Measurements from ENCODE around the gene SLC22A12.

Gene SLC22A12

GRCh38 chr11:64605656-64606585 is 14.9 kb downstream of the SLC22A12 start:
- no peak for DNase-seq

GRCh38 chr11:64606796-64607380 is 15.9 kb downstream of the SLC22A12 start:
- no peak for DNase-seq

DNA sequence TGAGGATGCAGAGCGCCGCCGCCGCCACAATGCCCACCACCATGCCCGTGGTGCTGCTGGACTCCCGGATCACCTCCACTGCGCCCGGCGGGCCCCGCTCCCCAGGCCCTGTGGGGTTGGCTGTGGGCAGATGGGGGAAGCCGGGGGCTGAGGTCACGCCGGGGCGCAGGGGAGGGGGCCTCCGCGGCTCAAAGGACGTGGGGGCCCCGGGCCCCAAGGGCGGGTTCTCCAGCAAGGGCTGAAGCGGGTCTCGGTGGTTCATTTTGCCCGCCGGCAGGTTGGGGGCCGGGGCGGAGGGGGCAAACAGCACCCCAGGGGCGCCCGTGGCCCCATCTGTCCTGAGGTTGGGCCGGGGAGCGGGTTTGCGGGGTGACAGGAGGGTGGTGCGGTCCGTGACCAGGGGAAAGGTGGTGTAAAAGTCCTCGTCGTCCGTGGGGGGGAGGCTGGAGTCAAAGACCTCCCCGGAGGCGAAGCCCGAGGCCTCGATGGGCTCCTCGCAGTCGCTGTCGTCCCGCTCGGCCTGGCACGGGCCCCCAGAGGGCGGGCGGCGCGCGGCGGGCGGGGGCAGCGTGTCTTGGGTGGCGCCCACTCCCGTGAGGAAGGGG is 16.5 kb downstream of the SLC22A12 start:
- DNase-seq = no peak

DNA sequence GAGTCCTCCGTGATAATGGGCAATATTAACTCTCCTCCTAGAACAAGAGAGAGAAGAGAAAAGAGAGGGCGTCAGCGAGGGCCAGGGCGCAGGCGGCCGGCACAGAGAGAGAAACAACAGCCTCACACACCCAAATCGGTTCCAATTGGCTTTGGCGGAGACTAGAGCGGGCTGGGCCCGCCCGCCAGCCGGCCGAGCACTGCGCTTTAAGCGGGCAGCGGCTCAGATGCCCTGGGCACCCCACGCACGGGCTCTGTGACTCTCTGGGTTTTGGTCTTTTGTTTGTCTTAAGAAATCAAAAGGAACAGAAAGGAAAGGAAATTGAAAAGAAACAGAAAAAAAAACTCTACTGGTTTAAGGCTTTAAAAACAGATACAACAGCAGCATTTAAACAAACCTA is 17.0 kb downstream of the SLC22A12 start:
- DNase-seq = no peak

GRCh38 chr11:64608636-64609035 is 17.6 kb downstream of the SLC22A12 start:
- DNase-seq = no peak

GRCh38 chr11:64609436-64610047 is 18.5 kb downstream of the SLC22A12 start:
- DNase-seq = peak; percentile 74

DNA sequence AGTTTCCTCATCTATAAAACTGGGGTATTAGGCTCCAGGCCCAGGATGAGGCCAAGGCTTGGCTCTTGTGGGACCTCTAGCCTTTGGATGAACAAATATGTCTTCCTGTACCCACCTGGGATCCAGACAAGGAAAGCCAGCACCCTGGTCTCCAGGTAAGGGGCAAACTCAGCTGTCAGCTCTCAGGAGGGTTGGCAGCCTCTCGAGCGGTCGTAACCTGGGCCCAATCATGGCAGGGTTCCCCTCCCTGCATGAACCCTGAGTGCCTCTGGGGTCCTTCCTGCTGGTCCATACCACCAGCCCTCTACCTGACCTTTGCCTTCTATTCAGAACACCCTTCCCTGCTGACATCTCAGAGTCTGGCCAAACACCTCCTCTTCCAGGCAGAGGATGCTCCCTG is 19.6 kb downstream of the SLC22A12 start:
- DNase-seq = no peak

GRCh38 chr11:64611176-64611575 is 20.2 kb downstream of the SLC22A12 start:
- no peak for DNase-seq

- DNase-seq = peak; percentile 25
Measured at GRCh38 chr11:64611869-64612646, 21.0 kb downstream of the SLC22A12 start.

GRCh38 chr11:64613648-64614047 is 22.6 kb downstream of the SLC22A12 start:
- no peak for DNase-seq

DNA sequence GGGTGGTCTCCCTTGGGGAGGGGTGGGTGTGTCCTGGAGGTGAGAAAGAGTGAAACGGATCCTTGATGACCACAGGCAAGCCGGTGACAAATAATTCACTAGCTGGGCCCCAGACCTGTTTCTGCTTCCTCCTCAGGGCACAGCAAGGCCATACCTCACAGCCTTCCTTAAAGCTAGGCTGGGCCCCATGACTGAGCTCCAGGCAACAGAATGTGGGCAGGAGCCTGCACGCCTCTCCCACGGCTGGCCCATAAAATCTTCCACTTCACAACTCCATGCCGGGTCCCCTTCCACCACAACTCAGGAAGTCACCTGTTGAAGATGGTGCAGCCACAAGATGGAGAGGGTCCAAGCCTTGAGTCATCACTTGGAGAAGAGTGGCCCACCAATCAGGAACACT is 23.9 kb downstream of the SLC22A12 start:
- no peak for DNase-seq

DNA sequence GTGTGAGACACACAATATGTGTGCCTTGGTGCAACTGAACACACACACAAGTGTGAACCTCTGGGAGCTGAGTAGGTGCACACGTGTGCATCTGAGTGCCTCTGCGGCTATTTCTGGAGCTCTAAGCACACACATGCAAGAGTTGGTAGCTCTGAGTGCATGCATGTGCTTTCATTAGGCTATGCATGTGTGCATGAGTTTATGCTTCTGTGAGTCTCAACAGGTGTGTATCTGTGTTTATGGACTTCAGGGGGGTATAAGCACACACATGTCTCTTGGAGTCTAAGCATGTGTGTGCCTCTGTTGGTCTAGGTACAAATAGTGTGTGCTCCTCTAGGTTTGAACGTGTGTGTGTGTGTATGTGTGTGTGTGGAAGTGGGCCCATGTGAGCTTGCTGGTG is 25.8 kb downstream of the SLC22A12 start:
- no peak for DNase-seq

GRCh38 chr11:64619196-64619595 is 28.2 kb downstream of the SLC22A12 start:
- no peak for DNase-seq

GRCh38 chr11:64619811-64620380 is 28.9 kb downstream of the SLC22A12 start:
- peak; percentile 52 for DNase-seq

DNA sequence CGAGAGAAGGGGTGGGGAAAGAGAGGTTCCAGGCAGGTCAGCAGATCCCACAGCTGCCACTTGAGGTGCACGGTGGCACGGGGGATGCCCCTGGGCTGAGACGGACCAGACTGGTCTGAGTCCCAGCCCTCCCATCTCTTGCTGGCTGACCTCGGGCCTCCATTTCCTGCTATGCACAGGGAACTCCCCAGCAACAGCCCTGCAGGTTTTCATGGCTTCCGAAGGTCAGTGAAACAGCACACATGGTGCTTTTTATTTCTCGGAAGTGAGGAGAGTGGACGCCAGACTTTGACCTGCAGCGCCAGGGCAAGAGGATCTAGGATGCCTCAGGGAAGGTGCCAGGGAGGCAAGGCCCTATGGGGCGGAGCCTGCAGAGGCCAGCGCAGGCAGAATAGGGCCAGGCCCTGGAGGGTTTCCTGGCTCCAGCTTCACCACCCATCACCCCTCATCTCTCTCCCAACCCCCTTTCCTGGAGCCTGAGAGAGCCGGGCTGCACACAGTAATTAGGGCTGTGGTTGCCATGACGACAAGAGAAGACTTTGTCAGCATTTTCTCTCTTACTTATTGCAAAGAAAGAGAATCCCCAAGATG is 29.5 kb downstream of the SLC22A12 start:
- no peak for DNase-seq

DNA sequence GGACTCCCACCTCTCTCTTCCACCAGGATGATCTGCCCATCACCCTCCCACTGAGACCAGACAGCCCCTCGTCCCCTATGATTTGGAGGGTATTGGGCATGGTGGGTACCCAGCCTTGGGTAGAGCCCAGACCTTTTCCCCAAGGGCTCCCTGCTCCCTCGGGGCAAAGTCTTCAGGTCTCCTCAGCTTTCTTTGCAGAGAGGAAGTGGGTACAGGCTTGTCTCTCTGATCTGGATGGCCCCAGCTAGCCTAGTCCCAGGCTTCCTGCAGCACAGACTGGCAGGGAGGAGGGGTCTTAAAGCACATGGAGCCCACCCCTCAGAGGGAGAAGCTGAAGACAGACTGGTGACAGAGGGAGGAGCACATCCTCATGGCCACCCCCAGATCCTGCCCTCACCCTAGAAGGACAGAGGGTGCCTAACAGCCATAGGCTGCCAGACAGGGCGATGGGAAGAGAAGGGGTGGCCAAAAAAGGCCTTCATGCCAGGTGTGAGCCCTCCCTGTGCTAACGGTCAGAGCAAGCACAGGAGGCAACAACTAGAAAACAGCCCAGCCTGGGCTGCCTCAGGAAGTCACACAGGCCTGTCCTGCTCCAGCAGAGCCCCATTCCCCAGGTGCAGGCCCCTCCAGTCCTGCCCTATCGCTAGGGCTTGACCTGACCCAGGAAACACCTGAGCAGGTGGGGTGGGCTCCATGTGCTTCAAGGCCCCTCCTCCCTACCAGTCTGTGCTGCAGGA is 30.4 kb downstream of the SLC22A12 start:
- no peak for DNase-seq

DNA sequence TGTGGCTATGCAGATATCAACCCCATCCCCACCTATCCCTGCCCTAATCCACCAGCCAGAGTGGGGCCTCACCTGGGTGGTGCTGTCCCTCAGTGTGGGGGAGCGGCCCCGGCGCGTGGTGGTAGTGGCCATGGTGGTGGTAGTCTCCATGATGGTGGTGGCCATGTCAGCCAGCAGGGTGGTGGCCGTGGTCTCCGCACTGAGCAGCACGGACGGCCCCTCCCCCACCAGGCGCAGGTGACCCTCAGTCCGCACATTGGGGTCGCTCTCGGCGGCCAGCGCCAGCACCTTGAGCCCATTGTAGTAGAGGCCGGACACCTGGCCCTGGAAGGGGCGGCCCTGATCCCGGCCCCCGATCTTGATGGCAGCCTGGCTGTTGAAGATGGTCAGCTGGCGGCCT is 31.7 kb downstream of the SLC22A12 start:
- DNase-seq = no peak

DNA sequence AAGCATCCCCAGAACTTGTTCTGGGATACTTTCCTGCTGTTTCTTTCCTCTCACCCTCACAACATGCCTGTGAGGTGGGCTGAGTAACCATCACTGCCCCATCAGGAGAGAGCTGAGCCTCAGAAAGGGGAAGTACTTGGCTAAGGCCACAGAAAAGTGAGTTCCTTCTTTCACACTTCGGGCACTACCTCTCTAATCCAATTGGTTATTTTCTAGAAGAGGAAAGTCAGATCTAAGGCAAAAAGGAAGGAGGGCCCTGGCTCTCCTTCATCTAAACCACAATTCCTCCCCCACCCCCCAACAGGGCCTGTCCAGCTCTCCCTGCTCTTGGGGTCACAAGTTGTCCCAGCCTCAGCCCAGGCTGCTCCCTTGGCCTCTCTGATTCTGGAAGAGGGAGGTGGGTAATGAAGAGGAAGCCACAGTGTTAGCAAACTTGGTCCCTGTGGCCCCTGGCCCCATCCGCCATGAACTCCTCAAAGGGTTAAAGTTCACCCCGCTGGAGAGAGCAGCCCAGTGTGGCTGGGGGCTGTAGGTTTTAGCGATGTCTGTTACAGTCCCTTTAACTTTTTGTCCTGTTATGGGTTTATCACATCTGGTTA is 34.0 kb downstream of the SLC22A12 start:
- DNase-seq = peak; percentile 97

GRCh38 chr11:64626637-64627036 is 35.6 kb downstream of the SLC22A12 start:
- DNase-seq = no peak

DNA sequence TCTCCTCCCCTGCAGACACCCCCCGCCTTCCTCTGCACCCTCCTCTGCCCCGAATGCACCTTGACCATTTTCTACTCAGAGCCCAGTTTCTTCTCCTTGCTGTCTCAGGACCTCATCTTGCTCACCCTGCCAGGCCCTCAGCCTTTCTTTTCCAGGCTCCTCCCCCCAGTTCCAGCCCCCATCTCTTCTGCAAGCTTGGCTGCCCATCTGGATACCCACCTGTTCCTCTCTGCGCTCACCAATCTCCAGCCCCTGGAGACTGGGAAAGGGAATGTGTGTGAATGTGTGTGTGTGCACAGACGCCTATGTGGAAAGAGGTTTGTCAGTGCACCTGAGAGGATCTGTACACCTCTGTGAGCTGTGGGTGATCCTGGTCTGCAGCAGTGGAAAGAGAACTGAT is 36.4 kb downstream of the SLC22A12 start:
- DNase-seq = no peak

GRCh38 chr11:64628596-64628995 is 37.6 kb downstream of the SLC22A12 start:
- DNase-seq = no peak

Data from MV-4-11 (cell line).